GM21737 (cell line): ENCODE results near the gene ARHGAP10.
A peak's percentile ranks its signal among the peaks of the same experiment; 100 is the strongest.

Experiments used
- ATAC-seq: cut with Tn5 transposase; IDR thresholded peaks from one replicate; pipeline ENCODE4 v1.9.1; 2021; ENCODE audit warnings: mild to moderate bottlenecking, moderate library complexity; ENCODE audit not compliant: unreplicated experiment

Gene ARHGAP10

DNA sequence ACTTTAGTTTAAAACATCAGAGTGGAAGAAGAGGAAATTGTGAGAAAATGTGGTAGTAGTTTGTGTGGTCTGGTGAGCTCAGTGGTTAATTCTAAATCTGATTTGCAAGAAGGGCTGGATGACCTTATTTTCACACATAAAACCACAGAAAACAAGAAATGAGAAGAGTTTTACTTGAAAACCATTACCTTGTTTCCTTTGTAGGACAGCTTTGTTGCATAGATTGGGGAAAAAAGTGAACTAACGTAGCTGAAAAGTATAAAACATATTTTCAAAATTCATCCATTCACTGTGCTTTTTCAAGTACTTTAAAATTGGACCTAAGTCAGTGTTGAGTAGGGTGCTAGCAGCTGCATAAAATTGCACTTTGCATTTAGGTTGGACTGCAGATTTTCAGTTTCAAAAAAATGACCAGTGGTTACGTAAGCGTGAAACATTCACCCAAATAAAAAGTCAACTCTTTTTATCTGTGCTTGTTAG, 211.3 kb downstream of the ARHGAP10 start:
- ATAC-seq = peak; percentile 86

DNA sequence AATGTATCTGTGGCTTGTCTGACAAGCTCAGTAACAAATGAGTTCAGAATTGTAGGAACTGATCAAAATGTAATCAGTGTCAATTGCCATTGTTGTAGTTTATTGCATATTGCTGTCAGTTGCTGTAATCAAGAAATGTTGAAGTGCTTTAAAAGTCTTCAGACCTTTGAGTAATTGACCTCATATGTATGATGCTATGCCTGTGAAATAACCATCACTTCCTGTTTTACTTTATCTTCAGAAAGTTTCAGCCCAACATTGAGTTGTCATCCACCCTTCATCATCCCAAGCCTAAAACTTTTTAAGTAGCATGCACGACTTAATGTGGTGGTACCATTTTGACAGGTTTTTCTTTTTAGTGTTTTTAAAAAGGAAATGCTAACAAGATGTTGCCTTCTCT, 212.4 kb downstream of the ARHGAP10 start:
- ATAC-seq = no peak

DNA sequence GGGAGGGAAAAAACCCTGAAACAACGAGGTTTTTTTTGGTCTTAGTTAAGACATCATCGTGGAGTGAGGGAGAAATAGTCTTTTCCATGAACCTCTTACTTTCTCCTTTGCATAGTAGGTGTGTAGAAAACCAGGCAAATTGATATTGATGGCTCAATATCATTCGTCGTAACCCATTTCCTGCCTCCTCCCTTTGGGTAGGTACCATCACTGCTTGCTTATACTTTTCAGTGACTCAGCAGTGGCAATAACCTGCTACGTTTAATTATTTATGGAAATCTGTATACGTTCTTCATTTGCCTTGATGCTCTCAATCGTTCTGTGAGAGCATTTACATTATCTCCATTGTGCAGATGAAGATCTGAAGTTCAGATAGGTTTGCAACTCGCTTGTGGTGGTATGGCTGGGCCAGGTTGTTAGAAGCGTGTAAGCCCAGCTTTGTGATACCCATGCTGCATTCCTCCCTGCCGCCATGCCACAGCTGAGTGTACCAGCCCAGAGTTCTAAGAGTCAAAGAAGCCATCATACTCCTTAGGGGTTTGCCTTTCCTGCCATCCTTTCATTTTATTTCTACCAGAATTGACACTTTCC, 212.9 kb downstream of the ARHGAP10 start:
- ATAC-seq = no peak

DNA sequence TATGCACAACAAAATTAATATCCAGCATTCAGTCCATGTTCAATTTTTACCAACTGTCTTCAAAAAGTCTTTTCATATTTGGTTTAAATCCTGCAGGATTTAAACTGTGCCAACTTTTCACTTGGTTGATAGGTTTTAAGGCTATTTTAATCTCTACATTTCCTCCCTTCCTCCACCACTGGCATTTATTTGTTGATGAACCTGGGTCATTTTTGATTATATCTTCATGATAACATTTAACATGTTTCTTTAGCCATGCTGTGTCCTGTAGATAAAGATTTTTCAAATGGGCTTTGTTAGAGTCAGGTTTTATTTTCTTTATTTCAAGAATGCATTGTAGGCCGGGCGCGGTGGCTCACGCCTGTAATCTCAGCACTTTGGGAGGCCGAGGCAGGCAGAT, 216.4 kb downstream of the ARHGAP10 start:
- ATAC-seq = no peak

DNA sequence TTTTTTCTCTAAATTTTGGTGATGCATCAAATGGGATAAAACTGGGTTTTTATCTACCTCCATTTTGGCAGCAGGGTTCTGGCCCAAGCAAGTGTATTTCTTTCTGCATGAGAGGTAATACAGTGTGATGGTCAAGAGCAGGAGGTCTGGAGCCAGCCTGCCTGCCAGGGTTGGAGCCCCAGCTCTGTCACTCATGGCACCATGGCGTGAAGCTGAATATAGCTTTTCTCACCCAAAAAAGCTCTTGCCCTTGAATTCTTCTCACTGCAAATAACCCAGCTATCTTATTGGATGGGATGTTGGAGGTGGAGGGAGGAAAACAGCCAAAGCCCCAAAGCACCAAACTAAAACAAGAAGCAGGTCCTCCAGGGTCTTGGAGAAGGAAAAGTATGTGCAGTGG, 218.4 kb downstream of the ARHGAP10 start:
- ATAC-seq = no peak

DNA sequence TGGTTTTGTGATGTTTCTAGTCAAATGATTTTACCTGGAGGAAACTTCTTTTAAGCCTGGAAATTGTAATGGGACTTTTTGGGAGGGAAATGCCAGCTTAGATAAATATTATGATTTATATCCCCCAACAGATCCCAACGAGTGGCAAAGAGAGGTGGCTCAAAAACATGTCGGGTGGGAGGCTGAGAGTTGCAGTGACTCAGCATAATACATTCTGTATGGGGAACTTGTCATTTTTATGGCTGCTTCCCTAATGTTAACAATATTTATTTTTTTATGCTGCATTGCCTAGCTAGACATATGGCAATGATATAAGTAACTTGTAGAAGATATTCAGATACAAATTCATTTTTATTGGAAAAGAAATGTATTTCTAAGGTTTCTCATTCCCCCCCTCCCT, 219.0 kb downstream of the ARHGAP10 start:
- no peak for ATAC-seq

DNA sequence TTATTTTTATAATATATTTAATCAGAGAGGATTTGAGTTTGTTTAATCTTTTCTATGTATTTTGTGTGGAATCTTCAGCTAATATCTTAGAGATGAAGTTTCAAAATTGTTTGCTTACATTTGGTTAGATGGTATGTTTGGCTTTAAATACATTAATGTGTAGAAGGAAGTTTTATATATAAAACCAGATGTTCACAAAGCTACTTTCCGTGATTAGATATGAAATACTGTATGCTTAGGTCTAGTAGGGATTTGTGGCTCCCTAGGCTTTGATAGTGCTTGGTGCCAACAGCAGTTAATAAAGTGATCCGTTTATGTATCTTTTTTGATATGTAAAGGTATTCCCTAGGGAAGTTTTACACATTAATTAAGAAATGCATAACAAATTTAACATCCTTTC, 223.0 kb downstream of the ARHGAP10 start:
- no peak for ATAC-seq

DNA sequence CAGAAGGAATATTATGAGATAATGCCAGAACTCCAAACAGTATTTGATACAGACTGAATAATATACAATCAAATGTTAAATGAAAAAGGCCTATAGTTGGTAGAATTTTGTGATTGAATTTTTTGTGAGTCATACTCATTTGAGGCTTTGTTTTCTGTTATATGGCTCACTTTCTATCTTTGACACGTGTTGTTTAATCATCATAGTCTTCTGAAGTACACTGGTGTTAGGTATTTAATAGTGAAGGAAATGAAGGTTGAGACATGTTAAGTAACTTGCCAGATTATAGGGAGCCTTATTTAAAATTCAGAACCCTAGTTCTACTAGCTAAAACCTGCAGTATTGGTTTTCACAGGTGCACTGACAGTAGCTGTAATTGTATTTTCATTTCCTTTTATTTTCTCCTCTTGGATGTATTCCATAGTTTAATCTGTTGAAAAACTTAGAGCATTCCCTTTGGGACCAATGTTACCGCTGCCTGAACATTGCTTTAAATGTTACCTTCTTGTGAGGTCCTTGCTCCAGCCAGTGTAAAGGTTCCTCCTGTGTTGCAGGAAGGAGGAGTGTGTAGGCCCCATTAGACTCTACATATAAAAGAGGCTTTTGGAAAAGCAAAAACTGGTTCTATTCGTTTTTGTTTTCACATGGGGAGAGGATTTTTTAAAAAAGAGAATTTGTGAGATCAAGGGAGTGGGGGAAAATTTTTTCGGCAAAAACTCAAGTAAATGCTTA, 224.1 kb downstream of the ARHGAP10 start:
- ATAC-seq = no peak

DNA sequence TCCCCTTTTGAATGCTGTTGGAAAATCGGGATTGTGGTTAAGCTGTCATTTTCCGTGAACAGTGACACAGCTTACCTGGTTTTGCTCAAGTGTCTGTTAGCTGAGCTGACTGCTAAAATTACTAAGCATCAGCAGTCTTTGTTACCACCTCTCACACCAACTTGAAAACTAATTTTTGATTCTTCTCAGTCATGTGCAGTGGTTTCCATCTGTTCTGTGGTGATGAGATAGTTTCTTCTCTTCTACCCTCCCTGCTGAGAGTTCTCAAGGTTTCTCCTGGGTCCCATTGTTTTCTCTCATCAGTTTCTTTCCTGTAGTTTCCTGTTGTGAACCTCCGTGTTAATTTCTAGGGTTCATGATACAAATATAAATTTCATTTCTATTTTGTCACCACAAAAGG, 225.6 kb downstream of the ARHGAP10 start:
- ATAC-seq = no peak

DNA sequence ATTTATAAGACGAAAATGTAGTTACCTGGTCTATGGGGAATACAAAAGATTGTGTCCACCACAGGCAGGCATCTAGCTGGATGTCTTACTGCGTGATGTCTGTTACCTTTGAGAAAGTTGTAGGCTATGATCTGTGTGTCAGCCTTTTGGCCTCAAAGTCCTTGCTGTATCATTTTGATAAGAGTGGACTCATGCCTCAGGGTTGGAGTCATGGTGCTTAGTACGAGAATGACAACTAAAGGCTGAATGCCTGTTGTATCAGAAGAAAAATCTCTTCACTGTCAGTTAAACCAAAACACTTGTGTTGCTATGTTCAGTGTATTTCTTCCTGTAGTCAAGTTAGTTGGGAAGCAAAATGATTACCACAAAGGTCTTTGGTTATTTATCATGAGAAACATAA, 226.2 kb downstream of the ARHGAP10 start:
- ATAC-seq = no peak

DNA sequence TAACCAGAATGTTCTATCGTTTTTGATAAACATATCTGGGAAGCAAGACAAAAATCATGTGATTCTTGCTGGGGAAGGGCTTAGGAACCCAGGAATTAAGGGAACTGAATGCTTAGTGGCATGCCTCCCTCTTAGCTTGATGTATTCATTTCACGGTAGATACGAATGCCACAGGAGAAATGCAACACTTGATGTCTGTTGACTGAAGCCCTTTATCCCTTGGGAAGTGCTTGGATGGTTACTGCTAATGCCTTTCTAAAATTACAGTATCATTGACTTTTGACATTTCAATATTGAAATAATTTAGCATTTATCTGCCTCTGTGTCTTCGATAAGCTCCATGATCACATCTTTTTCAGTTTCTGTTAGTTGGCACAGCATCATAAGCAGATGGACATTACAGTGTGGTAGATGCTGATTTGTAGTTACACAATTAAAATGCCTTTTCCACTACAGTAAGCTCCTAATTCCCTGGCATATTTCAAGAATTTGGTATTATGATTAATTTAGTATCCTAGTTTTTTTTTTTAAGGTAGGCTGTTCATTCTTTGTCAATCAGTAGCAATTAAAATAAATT, 226.7 kb downstream of the ARHGAP10 start:
- ATAC-seq = no peak

DNA sequence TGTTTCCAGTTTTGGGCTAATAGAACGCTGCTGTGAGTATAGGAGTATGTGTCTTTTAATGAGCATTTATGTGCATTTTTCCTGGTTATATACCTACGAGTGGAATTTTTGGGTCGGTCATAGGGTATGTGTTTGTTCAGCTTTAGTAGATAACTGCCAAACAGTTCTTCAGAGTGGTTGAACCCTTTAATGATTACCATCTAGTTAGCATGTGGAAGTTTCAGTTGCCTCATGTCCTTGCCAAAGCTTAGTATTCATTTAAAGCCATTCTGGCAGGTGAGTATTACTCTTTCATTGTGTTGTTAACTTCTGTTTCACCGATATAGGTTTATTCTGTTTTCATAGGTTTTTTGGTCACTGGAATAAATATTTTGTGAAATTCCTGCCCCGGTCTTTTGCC, 229.1 kb downstream of the ARHGAP10 start:
- ATAC-seq = peak; percentile 87

DNA sequence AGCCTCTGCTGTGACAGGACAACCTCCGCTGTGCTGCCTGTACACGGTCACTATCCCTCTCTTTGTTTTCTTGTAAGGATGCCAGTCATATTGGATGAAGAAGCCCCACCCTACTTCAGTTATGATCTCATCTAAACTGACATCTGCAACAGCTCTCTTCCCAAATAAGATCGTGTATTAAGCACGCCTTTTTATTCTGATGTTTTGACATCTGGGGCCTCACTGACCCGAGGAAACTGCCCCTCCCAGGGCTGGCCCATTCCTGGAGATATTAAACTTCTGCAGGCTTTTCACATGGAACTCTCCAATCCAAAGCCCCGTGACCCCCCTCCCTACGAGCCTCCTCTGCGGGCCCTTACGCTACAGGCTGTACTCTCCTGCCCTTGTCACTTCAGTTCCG, 232.0 kb downstream of the ARHGAP10 start:
- no peak for ATAC-seq

DNA sequence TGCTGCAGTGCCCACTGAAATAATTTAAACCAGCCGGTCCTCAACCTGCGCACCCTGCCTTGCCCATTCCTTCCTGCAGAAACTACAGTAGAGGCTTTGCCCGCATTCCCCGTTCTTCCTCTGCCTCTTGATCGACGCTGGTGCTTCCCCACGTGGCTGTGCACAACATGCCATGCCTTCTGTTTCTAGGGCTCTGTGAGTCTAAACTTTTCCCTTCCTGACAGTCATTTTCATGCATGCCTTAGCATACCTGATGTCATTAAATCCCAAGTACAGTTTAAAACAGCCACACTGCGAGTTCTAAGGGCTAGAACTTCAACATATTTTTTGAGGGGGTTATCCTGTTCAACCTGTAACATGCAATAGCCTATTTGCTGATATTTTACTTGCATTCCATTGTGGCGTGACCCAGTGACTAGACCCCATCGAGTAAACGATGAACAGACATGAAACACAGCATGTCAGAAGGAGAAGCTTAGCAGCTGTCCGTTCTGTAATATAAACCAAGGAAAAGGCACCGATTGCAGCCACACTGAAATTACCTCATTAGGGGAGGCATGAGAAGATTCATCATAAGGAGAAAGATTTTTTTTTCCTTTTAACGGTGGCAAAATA, 232.5 kb downstream of the ARHGAP10 start:
- no peak for ATAC-seq

DNA sequence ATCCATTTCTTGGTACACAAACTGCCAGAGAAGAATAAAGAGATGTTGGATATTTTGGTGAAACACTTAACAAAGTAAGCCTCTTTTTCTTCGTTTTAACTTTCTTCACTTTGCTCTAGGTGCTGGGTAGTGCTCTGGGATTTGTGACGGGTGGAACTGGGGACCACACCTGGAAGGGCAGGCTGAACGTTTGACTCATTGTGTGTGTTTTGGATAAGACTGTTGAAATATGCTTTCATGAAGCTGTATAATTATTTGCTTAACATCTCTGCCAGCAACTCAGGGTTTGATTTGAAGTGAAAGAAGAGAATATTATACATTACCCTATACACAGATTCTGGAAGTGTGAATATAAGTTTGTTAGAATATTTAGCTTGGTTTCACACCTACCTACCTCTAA, 233.2 kb downstream of the ARHGAP10 start:
- no peak for ATAC-seq

DNA sequence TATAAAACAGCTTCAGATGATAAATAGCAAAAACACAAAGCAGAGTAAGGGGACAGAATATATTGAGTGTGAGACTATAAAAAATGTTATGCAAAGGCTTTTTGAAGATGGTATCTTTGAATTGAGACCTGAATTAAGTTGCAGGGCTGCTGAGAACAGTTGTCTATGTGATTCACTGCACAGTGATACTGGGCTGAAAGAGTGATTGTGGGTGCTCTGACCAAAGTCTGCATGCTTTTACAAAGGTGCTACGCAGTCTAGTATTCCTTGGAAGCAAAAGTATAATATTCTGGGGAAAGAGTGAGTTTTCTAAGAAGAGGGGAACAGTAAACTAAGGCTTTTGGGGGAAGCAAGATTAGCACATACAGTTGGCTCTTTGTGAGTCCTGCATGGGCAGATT, 234.0 kb downstream of the ARHGAP10 start:
- no peak for ATAC-seq

DNA sequence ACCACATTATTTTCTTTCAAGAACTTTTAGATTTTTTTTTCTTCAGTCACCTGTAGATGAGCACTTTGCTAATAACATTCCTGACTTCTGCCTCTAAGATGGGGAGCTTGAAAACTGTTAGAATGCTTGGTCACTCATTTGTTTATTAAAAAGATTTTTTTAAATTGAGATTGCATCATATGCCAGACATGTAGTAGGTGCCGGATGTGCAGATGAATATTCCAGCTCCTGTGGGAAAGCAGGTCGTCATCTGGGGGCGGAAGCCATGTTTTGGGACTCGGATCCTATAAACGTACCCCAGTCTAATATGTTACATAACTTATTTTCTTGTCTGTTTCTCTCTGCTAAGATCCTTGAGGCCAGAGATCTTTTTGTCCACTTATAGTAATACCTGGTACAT, 236.8 kb downstream of the ARHGAP10 start:
- ATAC-seq = no peak

DNA sequence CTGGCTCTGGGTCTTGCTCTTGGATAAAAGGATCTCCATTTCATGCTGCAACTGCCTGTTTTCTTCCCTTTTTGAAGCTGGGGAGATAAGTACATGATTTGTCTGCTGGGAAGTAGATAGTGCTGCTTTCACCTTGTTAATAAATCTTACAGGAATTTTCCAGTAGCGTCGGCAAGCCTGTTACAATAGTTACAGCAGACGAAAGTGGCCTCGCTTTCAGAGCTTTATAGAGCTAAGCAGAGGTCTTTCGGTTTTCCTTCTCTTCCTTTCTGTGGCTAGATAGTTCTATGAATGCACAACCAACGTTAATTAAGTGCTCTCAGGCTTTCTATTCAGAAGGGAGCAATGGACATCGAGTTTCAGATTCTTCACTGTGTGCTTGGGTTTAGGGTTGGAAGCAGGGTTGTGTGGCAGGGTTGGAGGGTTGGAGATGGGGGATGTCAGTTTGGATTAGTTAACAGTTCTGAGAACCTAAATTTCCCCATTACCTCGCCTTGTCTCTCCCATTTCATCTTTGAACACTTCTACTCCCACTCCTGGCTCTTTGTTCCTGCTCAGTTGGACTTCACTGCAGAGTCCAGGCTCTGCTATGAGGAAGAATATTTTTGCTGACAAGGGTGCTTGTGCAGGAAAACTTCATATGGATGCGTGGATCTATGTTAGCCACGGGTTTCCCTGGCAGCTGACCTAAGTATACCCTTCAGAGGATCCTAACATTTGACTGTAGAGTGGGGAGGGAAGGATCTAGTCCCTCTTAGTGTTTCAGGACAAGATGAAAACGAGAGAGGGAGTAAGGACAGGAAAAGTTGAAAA, 237.9 kb downstream of the ARHGAP10 start:
- ATAC-seq = no peak

DNA sequence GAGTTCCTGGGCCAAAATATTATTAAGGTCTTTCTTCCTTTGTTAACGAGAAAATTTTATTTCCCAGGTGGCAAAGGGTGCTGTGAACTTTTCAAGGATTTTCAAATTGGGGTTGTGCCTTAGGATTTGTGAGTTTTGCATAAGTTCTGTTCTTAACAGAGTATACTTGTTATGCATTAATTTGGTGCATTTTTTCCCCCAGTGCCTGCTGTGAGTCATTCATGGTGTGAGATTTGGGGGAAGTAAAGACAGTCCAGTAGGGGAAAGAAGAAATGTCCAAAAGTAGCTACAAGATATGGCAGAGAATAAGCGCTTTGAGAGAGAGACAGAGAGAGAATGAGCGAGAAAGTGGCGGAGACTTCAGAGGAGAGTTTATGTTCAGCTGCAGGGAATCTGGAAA, 239.2 kb downstream of the ARHGAP10 start:
- ATAC-seq = no peak

DNA sequence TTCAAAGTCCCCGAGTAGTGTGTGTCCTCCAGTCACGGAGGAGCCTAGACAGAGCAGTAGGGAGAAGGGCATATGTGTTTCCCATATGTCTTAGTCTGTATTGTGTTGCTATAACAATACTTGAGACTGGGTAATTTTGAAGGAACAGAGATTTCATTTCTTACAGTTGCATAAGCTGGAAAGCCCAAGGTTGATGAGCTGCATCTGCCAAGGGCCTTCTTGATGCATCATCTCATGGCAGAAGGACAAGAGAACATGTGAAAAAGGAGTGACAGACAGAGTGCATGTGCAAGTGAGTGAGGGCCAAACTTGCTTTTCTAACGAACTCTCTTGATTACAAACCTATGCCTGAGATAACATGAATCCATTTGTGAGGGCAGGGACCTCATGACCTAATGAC, 243.4 kb downstream of the ARHGAP10 start:
- no peak for ATAC-seq
